Measurements from ENCODE around the gene PLAAT4.

Gene PLAAT4

DNA sequence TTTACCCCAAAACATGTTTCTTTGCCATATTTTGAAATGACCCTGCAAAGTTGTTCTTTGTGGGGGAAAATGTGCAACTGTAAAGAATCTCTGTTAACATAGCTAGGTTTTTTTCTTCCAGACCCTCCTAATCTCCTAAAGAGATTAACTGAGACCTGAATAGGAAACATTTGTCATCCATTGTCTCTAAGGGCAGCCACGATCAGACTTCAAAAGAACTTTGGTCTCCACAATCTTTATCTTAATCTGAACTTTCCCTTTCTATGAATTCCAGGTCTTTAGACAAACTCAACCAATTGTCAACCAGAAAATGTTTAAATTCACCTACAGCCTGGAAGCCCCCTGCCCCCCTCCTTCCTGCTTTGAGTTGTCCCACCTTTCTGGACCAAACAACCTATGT lies 35.4 kb upstream of the PLAAT4 start:
- TF ChIP-seq, protein P1, sequence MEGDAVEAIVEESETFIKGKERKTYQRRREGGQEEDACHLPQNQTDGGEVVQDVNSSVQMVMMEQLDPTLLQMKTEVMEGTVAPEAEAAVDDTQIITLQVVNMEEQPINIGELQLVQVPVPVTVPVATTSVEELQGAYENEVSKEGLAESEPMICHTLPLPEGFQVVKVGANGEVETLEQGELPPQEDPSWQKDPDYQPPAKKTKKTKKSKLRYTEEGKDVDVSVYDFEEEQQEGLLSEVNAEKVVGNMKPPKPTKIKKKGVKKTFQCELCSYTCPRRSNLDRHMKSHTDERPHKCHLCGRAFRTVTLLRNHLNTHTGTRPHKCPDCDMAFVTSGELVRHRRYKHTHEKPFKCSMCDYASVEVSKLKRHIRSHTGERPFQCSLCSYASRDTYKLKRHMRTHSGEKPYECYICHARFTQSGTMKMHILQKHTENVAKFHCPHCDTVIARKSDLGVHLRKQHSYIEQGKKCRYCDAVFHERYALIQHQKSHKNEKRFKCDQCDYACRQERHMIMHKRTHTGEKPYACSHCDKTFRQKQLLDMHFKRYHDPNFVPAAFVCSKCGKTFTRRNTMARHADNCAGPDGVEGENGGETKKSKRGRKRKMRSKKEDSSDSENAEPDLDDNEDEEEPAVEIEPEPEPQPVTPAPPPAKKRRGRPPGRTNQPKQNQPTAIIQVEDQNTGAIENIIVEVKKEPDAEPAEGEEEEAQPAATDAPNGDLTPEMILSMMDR (IDR thresholded peaks at IDR 0.05; ENCODE audit: insufficient read depth, low read length, poor library complexity, severe bottlenecking) = no peak
- no peak for DNase-seq (ENCODE audit: extremely low read depth, insufficient read length)
- H3K4me3 ChIP-seq (replicated peaks; ENCODE audit: low read depth, low read length) = no peak overlapping the region
- no peaks in the 10 kb centered on the region; the same call in 1 of the 2 replicates for H3K27me3 ChIP-seq (replicated peaks; ENCODE audit: control insufficient read depth, insufficient read depth, low read length)
- H3K36me3 ChIP-seq (ENCODE audit: control insufficient read depth, insufficient read depth, low read length) = no peaks in the 10 kb centered on the region

- Histone ChIP-seq H3K36me3 (ENCODE audit: control insufficient read depth, insufficient read depth, low read length) (no peaks in the 10 kb centered on the region), H3K27me3 (replicated peaks; ENCODE audit: control insufficient read depth, insufficient read depth, low read length) (no peaks in the 10 kb centered on the region; the same call in 1 of the 2 replicates), H3K4me3 (replicated peaks; ENCODE audit: low read depth, low read length) (no peak overlapping the region)
- TF ChIP-seq, protein P1 (IDR thresholded peaks at IDR 0.05; ENCODE audit: insufficient read depth, low read length, poor library complexity, severe bottlenecking) = no peak
- no peak for DNase-seq (ENCODE audit: extremely low read depth, insufficient read length)
Measured at GRCh38 chr11:63502252-63502820, 34.3 kb upstream of the PLAAT4 start.

DNA sequence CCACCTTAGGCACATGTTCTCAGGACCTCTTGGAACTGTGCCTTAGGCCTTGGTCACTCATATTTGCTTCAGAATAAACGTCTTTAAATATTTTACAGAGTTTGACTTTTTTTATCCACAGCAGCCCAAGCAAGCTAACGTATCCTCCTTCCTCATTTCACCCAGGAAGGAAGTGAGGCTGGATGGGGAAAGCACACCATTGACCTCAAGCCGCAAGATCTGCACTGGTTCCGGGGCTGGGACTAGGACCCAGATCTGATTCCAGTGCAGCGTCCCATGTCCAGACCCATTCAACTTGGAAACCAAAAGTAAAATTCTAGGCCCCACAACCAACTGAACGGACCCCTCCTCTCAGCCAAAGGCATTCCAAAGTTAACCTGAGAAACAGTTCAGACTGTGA lies 33.1 kb upstream of the PLAAT4 start:
- DNase-seq (ENCODE audit: extremely low read depth, insufficient read length) = no peak
- H3K4me3 ChIP-seq (replicated peaks; ENCODE audit: low read depth, low read length) = no peak overlapping the region
- TF ChIP-seq, protein P1 (IDR thresholded peaks at IDR 0.05; ENCODE audit: insufficient read depth, low read length, poor library complexity, severe bottlenecking) = no peak

GRCh38 chr11:63504054-63504453 lies 32.6 kb upstream of the PLAAT4 start:
- no peak for DNase-seq (ENCODE audit: extremely low read depth, insufficient read length)
- TF ChIP-seq, protein P1 (IDR thresholded peaks at IDR 0.05; ENCODE audit: insufficient read depth, low read length, poor library complexity, severe bottlenecking) = no peak
- H3K27me3 ChIP-seq (replicated peaks; ENCODE audit: control insufficient read depth, insufficient read depth, low read length) = no peaks in the 10 kb centered on the region; the same call in none of the 2 replicates
- H3K36me3 ChIP-seq (ENCODE audit: control insufficient read depth, insufficient read depth, low read length) = no peaks in the 10 kb centered on the region
- no peak overlapping the region for H3K4me3 ChIP-seq (replicated peaks; ENCODE audit: low read depth, low read length)

More for the DNA sequence above, 33.1 kb upstream of the PLAAT4 start:
- Histone ChIP-seq H3K36me3 (ENCODE audit: control insufficient read depth, insufficient read depth, low read length) (no peaks in the 10 kb centered on the region), H3K27me3 (replicated peaks; ENCODE audit: control insufficient read depth, insufficient read depth, low read length) (no peaks in the 10 kb centered on the region; the same call in 1 of the 2 replicates)

GRCh38 chr11:63504933-63505586 lies 31.5 kb upstream of the PLAAT4 start:
- TF ChIP-seq, protein P1 (IDR thresholded peaks at IDR 0.05; ENCODE audit: insufficient read depth, low read length, poor library complexity, severe bottlenecking) = no peak
- Histone ChIP-seq H3K27me3 (replicated peaks; ENCODE audit: control insufficient read depth, insufficient read depth, low read length) (no peaks in the 10 kb centered on the region; the same call in none of the 2 replicates), H3K36me3 (ENCODE audit: control insufficient read depth, insufficient read depth, low read length) (no peaks in the 10 kb centered on the region), H3K4me3 (replicated peaks; ENCODE audit: low read depth, low read length) (no peak overlapping the region)
- DNase-seq (ENCODE audit: extremely low read depth, insufficient read length) = no peak

Measured in GM06990 (cell line).